ENCODE results near the gene RSRC1.
"Not testable (repeated sequence)": the region's sequence is repeated elsewhere in the genome, so short reads cannot be mapped to it uniquely, and the experiment has no call there.

RSRC1 gene

GRCh38 chr3:158403013-158403412 lies 293.1 kb downstream of the RSRC1 start:
- no peak for TF ChIP-seq CTCF (IDR thresholded peaks at IDR 0.05; ENCODE audit: extremely low read depth, missing control alignments)
- no peak for DNase-seq (ENCODE audit: low spot score)

- TF ChIP-seq CTCF (IDR thresholded peaks at IDR 0.05; ENCODE audit: extremely low read depth, missing control alignments), result no peak
- no peak for DNase-seq (ENCODE audit: low spot score)
Measured at GRCh38 chr3:158404131-158404718, 294.3 kb downstream of the RSRC1 start.

- no peak for DNase-seq (ENCODE audit: low spot score)
Measured at GRCh38 chr3:158405507-158405906, 295.6 kb downstream of the RSRC1 start.

GRCh38 chr3:158407844-158408517 lies 298.1 kb downstream of the RSRC1 start:
- TF ChIP-seq CTCF (IDR thresholded peaks at IDR 0.05; ENCODE audit: extremely low read depth, missing control alignments), result no peak
- DNase-seq (ENCODE audit: low spot score), result no peak

More at GRCh38 chr3:158405507-158405906, 295.6 kb downstream of the RSRC1 start:
- TF ChIP-seq CTCF (IDR thresholded peaks at IDR 0.05; ENCODE audit: extremely low read depth, missing control alignments), result no peak

GRCh38 chr3:158408518-158408897 lies 298.6 kb downstream of the RSRC1 start:
- DNase-seq (ENCODE audit: low spot score), result not testable (repeated sequence)

- no peak for TF ChIP-seq CTCF (IDR thresholded peaks at IDR 0.05; ENCODE audit: extremely low read depth, missing control alignments)
Measured at GRCh38 chr3:158418035-158418434, 308.1 kb downstream of the RSRC1 start.

GRCh38 chr3:158419820-158420653 lies 310.1 kb downstream of the RSRC1 start:
- DNase-seq (ENCODE audit: low spot score), result no peak
- TF ChIP-seq CTCF (IDR thresholded peaks at IDR 0.05; ENCODE audit: extremely low read depth, missing control alignments), result no peak

More at GRCh38 chr3:158418035-158418434, 308.1 kb downstream of the RSRC1 start:
- no peak for DNase-seq (ENCODE audit: low spot score)
